K562 (cell line): ENCODE results near the gene CSMD2. TPM values are rescaled to one million over a fixed set of nuclear protein-coding genes. Genes with fewer than 3 reads are reported as not detected.

Source experiments
- polyA plus RNA-seq, 8 experiments: library from polyadenylated mRNA; depleted of rRNA in 4 of 8; stranded (reverse) in 5 of 8; unstranded in 3 of 8; fragments of >200 nt; fragmentation: Nextera tagmentation in 2 of 8; fragmentation: Illumina TruSeq in 1 of 8; extraction: Ambion mirVana in 2 of 8; extraction: Trizol in 1 of 8; gene quantifications; 2 replicates each; pipeline versions ENCODE4 v1.2.1 to v1.2.3, GENCODE V29; 2011 to 2014; ENCODE audit warnings: inconsistent platforms in 1 of 8, missing spikeins in 1 of 8
- total RNA-seq, 7 experiments: library from RNA; depleted of rRNA in 6 of 7; stranded (reverse); fragments of >200 nt in 6 of 7; fragmentation: Illumina TruSeq in 2 of 7; extraction: Trizol in 2 of 7; gene quantifications; 2 replicates each; pipeline versions ENCODE4 v1.2.1 to v1.2.3, GENCODE V29; 2011 to 2021; ENCODE audit warnings: low replicate concordance in 1 of 7
- TF ChIP-seq, protein P1 (sequence below), 2 experiments: fragments of 450-650 bp in 1 of 2; sonication (generic) in 1 of 2; formaldehyde crosslinking in 1 of 2; IDR thresholded peaks; 2 replicates each; pipeline versions ENCODE4 v1.7.1 to v1.9.0; 2016 to 2022; ENCODE audit warnings: inconsistent platforms in 1 of 2, mild to moderate bottlenecking in 1 of 2, missing genetic modification reagents in 1 of 2

The CSMD2 gene
- total and polyA plus RNA-seq, 9 of the 15 experiments (the other 6 are each of a cell fraction or from before 2014, with no cell fraction given): not detected

GRCh38 chr1:33586795-33587194 is 578.2 kb downstream of the CSMD2 start (continued):
- TF ChIP-seq, protein P1, sequence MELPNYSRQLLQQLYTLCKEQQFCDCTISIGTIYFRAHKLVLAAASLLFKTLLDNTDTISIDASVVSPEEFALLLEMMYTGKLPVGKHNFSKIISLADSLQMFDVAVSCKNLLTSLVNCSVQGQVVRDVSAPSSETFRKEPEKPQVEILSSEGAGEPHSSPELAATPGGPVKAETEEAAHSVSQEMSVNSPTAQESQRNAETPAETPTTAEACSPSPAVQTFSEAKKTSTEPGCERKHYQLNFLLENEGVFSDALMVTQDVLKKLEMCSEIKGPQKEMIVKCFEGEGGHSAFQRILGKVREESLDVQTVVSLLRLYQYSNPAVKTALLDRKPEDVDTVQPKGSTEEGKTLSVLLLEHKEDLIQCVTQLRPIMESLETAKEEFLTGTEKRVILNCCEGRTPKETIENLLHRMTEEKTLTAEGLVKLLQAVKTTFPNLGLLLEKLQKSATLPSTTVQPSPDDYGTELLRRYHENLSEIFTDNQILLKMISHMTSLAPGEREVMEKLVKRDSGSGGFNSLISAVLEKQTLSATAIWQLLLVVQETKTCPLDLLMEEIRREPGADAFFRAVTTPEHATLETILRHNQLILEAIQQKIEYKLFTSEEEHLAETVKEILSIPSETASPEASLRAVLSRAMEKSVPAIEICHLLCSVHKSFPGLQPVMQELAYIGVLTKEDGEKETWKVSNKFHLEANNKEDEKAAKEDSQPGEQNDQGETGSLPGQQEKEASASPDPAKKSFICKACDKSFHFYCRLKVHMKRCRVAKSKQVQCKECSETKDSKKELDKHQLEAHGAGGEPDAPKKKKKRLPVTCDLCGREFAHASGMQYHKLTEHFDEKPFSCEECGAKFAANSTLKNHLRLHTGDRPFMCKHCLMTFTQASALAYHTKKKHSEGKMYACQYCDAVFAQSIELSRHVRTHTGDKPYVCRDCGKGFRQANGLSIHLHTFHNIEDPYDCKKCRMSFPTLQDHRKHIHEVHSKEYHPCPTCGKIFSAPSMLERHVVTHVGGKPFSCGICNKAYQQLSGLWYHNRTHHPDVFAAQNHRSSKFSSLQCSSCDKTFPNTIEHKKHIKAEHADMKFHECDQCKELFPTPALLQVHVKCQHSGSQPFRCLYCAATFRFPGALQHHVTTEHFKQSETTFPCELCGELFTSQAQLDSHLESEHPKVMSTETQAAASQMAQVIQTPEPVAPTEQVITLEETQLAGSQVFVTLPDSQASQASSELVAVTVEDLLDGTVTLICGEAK (IDR thresholded peaks at IDR 0.05): no peak
- TF ChIP-seq, protein P1 (CRISPR knock-in tag; IDR thresholded peaks at IDR 0.05): no peak
